ENCODE data around the gene SS18L1.

DNA sequence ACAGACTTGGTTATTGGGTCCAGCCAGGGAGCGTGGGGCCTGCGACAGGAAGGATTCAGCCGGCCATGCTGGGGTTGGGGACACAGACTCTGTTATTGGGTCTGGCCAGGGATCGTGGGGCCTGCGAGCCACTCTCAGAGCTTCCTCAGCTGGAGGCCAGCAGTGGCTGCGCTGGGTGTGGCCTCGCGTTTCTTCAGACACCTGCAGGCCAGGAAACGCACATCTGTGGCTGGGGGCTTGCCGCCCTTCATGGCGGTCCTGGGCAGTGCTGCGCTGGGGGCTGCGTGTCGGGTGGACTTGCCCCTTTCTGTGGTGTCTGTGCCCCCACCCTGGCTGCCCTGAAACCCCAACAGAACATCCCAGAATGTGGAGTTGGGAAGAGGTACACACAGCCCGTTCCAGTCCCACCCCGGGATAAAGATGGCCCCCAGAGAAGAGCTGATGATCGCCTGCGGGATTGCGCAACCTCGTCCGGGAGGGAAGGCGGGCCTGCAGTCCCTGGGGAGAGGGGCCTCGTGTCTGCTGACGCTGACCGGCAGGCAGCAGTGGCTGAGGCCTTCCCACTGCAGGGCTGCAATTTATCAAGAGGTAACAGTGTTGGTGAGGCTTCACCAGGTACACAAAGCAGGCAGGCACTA lies 22.3 kb downstream of the SS18L1 start:
- TF ChIP-seq CTCF (IDR thresholded peaks at IDR 0.05) = no peak
- no peak for TF ChIP-seq POLR2A (IDR thresholded peaks at IDR 0.05)

All from right lobe of liver (tissue), 4 donors.